ENCODE measurements around the gene SDR42E2.

DNA sequence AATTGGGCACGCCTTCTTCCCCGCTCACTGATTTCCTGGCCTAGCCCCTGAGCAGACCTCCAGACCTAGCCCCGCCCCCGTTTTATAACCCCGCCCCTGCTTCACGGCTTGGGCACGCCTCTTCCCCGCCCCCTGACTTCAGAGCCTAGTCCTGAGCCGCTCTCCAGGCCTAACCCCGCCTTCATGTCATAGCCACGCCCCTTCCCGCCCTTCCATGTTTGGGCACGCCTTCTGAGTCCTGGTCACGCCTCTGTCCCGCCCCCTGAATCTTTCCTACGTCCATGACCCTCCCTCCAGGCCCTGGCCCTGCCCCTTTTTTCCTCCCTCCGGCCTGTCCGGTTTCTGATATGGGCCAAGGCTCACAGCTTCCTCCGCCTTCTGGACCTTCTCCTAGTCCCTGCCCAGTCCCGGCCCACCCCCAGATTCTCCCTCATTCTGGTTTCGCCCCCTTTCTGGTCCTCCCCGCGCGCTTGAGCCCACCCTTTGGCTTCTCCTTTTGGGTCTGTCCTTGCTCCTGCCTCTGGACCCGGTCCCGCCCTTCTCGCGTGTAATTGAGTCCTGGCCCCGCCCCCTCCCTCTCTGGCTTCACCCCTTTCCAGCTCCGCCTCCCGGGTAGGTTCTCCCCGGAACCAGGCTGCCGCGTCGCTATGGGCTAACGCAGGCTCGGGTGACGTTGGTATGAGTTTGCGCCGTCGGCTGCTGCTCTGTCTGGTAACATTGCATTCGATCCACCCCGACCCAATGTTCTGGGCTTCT lies 28.6 kb downstream of the SDR42E2 start:
- TF ChIP-seq, protein P1, sequence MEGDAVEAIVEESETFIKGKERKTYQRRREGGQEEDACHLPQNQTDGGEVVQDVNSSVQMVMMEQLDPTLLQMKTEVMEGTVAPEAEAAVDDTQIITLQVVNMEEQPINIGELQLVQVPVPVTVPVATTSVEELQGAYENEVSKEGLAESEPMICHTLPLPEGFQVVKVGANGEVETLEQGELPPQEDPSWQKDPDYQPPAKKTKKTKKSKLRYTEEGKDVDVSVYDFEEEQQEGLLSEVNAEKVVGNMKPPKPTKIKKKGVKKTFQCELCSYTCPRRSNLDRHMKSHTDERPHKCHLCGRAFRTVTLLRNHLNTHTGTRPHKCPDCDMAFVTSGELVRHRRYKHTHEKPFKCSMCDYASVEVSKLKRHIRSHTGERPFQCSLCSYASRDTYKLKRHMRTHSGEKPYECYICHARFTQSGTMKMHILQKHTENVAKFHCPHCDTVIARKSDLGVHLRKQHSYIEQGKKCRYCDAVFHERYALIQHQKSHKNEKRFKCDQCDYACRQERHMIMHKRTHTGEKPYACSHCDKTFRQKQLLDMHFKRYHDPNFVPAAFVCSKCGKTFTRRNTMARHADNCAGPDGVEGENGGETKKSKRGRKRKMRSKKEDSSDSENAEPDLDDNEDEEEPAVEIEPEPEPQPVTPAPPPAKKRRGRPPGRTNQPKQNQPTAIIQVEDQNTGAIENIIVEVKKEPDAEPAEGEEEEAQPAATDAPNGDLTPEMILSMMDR (IDR thresholded peaks at IDR 0.05), result no peak
- TF ChIP-seq POLR2A (IDR thresholded peaks at IDR 0.05; ENCODE audit: low read depth) (peak; percentile 61), POLR2AphosphoS5 (IDR thresholded peaks at IDR 0.05) (peak in 1 of 2 donors; percentile 95), EP300 (IDR thresholded peaks at IDR 0.05) (no peak)

All from esophagus muscularis mucosa (tissue), 4 donors.